COLO668 (cell line): ENCODE data around the gene SAMD8.
"Not testable (repeated sequence)": the region's sequence is repeated elsewhere in the genome, so short reads cannot be mapped to it uniquely, and the experiment has no call there.

Source experiments
- DNase-seq: peaks from one replicate; lab custom pipeline; 2025; ENCODE audit not compliant: unreplicated experiment; lab: John Stamatoyannopoulos, UW

SAMD8 gene

GRCh38 chr10:75212343-75212742 lies 100.9 kb downstream of the SAMD8 start:
- no peak for DNase-seq

- DNase-seq = no peak
Observed at GRCh38 chr10:75220274-75220673, 108.8 kb downstream of the SAMD8 start.

GRCh38 chr10:75221492-75221891 lies 110.0 kb downstream of the SAMD8 start:
- DNase-seq = not testable (repeated sequence)

- no peak for DNase-seq
Observed at GRCh38 chr10:75223507-75223906, 112.1 kb downstream of the SAMD8 start.

GRCh38 chr10:75226095-75226494 lies 114.6 kb downstream of the SAMD8 start:
- no peak for DNase-seq

GRCh38 chr10:75226656-75227055 lies 115.2 kb downstream of the SAMD8 start:
- DNase-seq = no peak

- no peak for DNase-seq
Observed at GRCh38 chr10:75228278-75228677, 116.8 kb downstream of the SAMD8 start.

- no peak for DNase-seq
Observed at GRCh38 chr10:75228834-75229233, 117.4 kb downstream of the SAMD8 start.

GRCh38 chr10:75229971-75230370 lies 118.5 kb downstream of the SAMD8 start:
- no peak for DNase-seq

GRCh38 chr10:75230600-75231038 lies 119.2 kb downstream of the SAMD8 start:
- DNase-seq = peak; percentile 78
